Tibial nerve (tissue), 4 donors: ENCODE data around the gene LRRC3. TPM values are rescaled to one million over a fixed set of nuclear protein-coding genes. Genes with fewer than 3 reads are reported as not detected.

Experiments
- DNase-seq, 2 donors: peaks; one replicate each; pipeline ENCODE4 v3.0.0-alpha.2; 2019; ENCODE audit warnings: low spot score in 2 of 2
- H3K27ac ChIP-seq, 4 donors: fragments of 200-600 bp; sonication (generic) in 3 of 4; one replicate each; pipeline ENCODE4 v1.5.1; 2017 to 2019; ENCODE audit warnings: mild to moderate bottlenecking in 1 of 4
- H3K27me3 ChIP-seq, 2 donors: fragments of 200-600 bp; sonication (generic) in 1 of 2; one replicate each; pipeline versions ENCODE4 v1.5.1 to v1.6.0; 2017 to 2019
- H3K36me3 ChIP-seq, 3 donors: fragments of 200-600 bp; sonication (generic); one replicate each; pipeline ENCODE4 v1.5.1; 2018 to 2019
- H3K4me1 ChIP-seq, 4 donors: fragments of 200-600 bp; sonication (generic) in 3 of 4; one replicate each; pipeline ENCODE4 v1.5.1; 2017 to 2019
- H3K4me3 ChIP-seq, 4 donors: fragments of 200-600 bp; sonication (generic) in 3 of 4; one replicate each; pipeline ENCODE4 v1.5.1; 2017 to 2019; ENCODE audit warnings: mild to moderate bottlenecking in 1 of 4, moderate library complexity in 1 of 4
- H3K9me3 ChIP-seq, 4 donors: fragments of 200-600 bp; sonication (generic) in 3 of 4; one replicate each; pipeline ENCODE4 v1.5.1; 2017 to 2019
- EP300 ChIP-seq, 2 donors: sonication (generic); formaldehyde crosslinking; IDR thresholded peaks; one replicate each; pipeline ENCODE4 v1.6.1; 2017; ENCODE audit warnings: antibody characterized with exemption in 2 of 2, mild to moderate bottlenecking in 1 of 2
- POLR2A ChIP-seq, 2 donors: fragments of 450-650 bp; IDR thresholded peaks; one replicate each; pipeline ENCODE4 v1.6.1; 2017; ENCODE audit warnings: antibody characterized with exemption in 2 of 2, mild to moderate bottlenecking in 2 of 2, moderate library complexity in 2 of 2
- WGBS, 2 donors: methylation state at CpG; one replicate each; pipeline ENCODE4 v1.1.5; 2018; 5-methylcytosine and 5-hydroxymethylcytosine counted together
- total RNA-seq, 4 donors: library from RNA; depleted of rRNA; stranded (reverse); fragments of >200 nt; gene quantifications; one replicate each; pipeline ENCODE4 v1.1.0, GENCODE V29; 2016
- TF ChIP-seq, protein P1 (sequence below), 5 experiments: fragments of 200-600 bp in 3 of 5; fragments of 450-650 bp in 2 of 5; sonication (generic) in 3 of 5; IDR thresholded peaks; one replicate each; pipeline ENCODE4 v1.5.1; 2016 to 2019; ENCODE audit warnings: antibody characterized with exemption in 5 of 5, mild to moderate bottlenecking in 3 of 5, moderate library complexity in 2 of 5

Gene LRRC3
- total RNA-seq, 4 donors from 2014 or later: 2.0 to 8.0 (median 3.8) TPM

GRCh38 chr21:44421901-44422840 is 33.1 kb upstream of the LRRC3 start:
- H3K36me3 ChIP-seq: no peaks in the 10 kb centered on the region
- H3K27me3 ChIP-seq: peaks cover 0 to 17% of the 10 kb centered on the region in 2 donors
- no peak overlapping the region for H3K4me3 ChIP-seq
- no peak overlapping the region for H3K27ac ChIP-seq
- WGBS, 2 donors: 72 to 79% methylated on average over 21 to 24 of the region's 26 CpGs
- TF ChIP-seq, protein P1, sequence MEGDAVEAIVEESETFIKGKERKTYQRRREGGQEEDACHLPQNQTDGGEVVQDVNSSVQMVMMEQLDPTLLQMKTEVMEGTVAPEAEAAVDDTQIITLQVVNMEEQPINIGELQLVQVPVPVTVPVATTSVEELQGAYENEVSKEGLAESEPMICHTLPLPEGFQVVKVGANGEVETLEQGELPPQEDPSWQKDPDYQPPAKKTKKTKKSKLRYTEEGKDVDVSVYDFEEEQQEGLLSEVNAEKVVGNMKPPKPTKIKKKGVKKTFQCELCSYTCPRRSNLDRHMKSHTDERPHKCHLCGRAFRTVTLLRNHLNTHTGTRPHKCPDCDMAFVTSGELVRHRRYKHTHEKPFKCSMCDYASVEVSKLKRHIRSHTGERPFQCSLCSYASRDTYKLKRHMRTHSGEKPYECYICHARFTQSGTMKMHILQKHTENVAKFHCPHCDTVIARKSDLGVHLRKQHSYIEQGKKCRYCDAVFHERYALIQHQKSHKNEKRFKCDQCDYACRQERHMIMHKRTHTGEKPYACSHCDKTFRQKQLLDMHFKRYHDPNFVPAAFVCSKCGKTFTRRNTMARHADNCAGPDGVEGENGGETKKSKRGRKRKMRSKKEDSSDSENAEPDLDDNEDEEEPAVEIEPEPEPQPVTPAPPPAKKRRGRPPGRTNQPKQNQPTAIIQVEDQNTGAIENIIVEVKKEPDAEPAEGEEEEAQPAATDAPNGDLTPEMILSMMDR (IDR thresholded peaks at IDR 0.05): no peak
- H3K4me1 ChIP-seq: no peaks in the 10 kb centered on the region
- DNase-seq: no peak
- no peaks in the 10 kb centered on the region for H3K9me3 ChIP-seq

- no peak overlapping the region for H3K4me3 ChIP-seq
- H3K27ac ChIP-seq: no peak overlapping the region
- WGBS, 2 donors: 73 to 78% methylated on average over 12 of the region's 12 CpGs
- no peaks in the 10 kb centered on the region for H3K36me3 ChIP-seq
- DNase-seq: no peak
- no peak for TF ChIP-seq POLR2A (IDR thresholded peaks at IDR 0.05)
- TF ChIP-seq EP300 (IDR thresholded peaks at IDR 0.05): no peak
- TF ChIP-seq, protein P1 (IDR thresholded peaks at IDR 0.05): no peak
- no peaks in the 10 kb centered on the region for H3K4me1 ChIP-seq
- peaks cover 0 to 17% of the 10 kb centered on the region in 2 donors for H3K27me3 ChIP-seq
- no peaks in the 10 kb centered on the region for H3K9me3 ChIP-seq
Measured at GRCh38 chr21:44423312-44423821, 31.9 kb upstream of the LRRC3 start.

DNA sequence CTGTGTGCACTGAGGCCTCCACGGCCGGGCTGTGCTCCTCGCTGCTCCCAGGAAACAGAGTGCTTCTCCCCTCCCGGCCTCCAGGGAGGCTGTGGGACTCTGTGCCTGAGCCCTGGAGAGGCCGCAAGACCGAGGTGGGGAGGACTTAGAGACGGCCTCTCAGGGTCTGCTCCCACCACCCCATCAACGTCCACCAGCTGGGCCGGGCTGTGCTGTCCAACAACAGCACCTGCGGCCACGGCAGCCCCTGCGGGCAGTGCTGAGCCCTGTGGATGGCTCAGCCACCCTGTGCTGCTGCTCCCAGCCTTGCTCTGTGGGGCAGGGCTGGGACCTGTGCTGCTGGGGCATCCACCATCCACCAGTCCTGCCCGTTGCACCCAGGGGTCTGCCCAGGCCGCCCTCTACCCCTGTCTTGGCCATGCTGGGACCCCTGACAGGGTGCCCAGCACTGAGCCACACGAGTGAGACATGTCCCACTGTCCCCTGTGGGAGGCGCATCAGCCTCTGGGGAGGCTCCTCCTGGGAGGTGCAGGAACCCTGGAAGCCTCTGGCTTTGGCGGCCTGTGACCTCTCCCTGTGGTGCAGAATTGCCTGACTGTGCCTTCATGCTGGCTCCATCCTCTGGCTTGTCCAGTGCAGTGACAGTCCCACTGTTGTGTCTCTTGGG is 31.2 kb upstream of the LRRC3 start:
- H3K27me3 ChIP-seq: peaks cover 0 to 17% of the 10 kb centered on the region in 2 donors
- TF ChIP-seq POLR2A (IDR thresholded peaks at IDR 0.05) (no peak), EP300 (IDR thresholded peaks at IDR 0.05) (no peak)
- TF ChIP-seq, protein P1 (IDR thresholded peaks at IDR 0.05): no peak
- H3K36me3 ChIP-seq: no peaks in the 10 kb centered on the region
- peak in 1 of 2 donors; percentile 6 for DNase-seq
- no peaks in the 10 kb centered on the region for H3K9me3 ChIP-seq
- 76 to 83% methylated on average over 6 to 7 of the region's 17 CpGs for WGBS, 2 donors
- H3K27ac ChIP-seq: no peak overlapping the region
- no peak overlapping the region for H3K4me3 ChIP-seq
- H3K4me1 ChIP-seq: no peaks in the 10 kb centered on the region

- Histone ChIP-seq H3K27me3 (peaks cover 0 to 17% of the 10 kb centered on the region in 2 donors), H3K27ac (no peak overlapping the region), H3K36me3 (no peaks in the 10 kb centered on the region), H3K9me3 (peaks cover 0 to 3% (median 0%) of the 10 kb centered on the region in 4 donors), H3K4me3 (no peak overlapping the region), H3K4me1 (no peaks in the 10 kb centered on the region)
- DNase-seq: peak in 1 of 2 donors; percentile 9
- no peak for TF ChIP-seq EP300 (IDR thresholded peaks at IDR 0.05)
- TF ChIP-seq, protein P1 (IDR thresholded peaks at IDR 0.05): no peak
- WGBS, 2 donors: 55 to 70% methylated on average over 15 to 18 of the region's 30 CpGs
Measured at GRCh38 chr21:44424608-44425306, 30.6 kb upstream of the LRRC3 start.
